ENCODE data around the gene MEA1.

The MEA1 gene

DNA sequence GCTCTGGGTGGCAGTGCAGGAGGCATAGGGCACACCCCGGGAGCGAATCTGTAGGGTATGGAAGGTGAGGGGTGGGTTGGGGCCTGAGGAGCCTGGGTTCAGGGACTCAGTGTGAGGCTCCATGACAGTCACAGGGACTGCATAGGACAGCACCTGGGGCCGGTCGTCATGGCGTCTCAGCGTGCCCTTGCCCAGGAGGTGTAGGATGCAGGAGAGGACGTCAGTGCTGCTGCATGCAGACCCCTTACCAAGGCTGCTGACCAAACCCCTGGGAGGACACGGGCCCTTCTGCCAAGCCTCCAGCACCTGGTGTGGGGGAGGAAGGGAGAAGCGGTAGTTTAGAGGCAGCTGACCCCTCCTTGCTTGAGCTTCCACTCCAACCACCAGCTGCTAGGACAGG is 24.0 kb upstream of the MEA1 start:
- DNase-seq, result no peak

DNA sequence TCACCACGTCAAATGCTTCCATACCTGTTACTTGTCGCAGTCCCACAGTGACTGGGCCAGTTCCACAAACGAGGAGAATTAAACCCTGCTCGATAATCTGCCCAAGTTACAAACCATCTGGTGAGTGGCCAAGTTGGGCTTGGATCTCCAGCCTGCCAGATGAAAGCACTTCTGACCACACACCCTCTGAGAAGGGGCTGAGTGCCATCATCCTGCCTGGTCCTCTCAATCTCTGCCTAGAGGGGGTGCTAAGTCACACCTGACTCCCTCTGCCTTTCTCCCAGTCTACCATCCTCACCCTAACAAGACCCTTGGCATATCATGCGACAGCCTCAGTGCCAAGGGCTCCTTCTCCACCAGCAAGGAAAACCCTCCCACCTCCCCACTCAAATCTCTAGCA is 23.5 kb upstream of the MEA1 start:
- DNase-seq, result no peak

DNA sequence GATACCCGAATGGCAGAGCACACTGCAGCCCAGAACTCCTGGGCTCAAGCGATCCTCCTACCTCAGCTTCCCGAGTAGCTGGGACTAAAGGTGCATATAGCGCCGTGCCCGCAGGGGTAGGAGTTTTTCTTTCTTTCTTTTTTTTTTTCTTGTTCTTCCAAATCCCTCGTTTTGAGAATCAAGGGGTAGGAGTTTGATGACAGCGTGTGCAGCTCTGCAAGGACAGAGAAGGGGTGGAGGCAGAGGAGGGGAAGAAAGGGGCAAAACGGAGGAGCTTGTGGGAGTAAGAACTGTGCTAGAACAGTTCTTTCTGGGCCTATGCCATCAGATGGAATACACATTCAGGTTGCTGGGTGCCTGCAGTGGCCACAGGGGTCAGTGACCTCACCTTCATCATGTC is 23.0 kb upstream of the MEA1 start:
- DNase-seq, result no peak

DNA sequence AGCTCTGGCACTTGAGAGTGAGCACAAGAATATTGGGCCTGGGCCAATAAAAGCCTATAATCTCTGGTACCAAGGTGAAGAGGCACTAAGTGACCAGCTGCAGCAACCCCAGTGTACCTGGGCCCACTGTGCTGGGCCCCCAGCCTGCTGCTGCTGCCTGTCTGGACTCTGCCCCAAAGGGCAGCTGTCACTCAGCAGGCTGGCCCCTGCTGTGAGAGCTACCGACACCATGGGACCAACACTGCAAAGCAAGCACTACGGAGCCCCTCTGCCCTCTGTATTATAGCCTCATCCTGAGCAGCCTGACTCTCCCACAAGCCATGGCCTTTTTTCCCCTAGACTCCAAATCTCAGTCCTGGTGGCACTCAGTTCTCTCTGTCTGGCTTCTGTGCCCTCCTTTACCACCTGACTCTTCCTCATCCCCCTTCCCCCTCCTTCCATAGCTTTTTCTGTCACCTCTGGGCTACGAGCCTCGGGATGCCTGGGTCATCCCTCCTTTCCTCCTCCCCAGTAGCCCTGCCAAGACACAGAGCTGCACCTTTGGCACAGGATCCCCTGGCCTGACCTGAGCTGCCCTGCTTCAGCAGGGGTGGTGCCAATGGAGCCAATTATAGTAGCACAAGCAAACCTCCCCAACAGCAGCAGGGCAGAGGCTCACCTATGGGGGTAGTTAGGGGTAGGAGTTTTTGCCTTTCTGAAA is 21.9 kb upstream of the MEA1 start:
- DNase-seq, result no peak

DNA sequence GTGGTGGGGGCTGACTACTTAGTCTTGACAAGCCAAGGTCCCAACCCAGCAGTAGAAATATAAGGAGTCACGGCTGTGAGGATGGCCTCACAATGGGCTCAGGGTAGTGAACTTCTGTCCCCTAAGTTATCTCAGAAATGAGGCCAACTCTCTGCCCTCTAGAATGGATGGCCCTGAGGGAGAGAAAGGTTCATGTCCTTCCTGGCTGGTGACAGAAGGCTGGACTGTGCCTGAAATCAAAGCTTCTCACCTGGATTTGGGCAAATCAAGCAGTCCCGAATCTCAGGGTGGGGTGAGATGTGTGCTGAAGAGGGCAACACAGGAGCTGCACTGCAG is 20.4 kb upstream of the MEA1 start:
- DNase-seq, result no peak

DNA sequence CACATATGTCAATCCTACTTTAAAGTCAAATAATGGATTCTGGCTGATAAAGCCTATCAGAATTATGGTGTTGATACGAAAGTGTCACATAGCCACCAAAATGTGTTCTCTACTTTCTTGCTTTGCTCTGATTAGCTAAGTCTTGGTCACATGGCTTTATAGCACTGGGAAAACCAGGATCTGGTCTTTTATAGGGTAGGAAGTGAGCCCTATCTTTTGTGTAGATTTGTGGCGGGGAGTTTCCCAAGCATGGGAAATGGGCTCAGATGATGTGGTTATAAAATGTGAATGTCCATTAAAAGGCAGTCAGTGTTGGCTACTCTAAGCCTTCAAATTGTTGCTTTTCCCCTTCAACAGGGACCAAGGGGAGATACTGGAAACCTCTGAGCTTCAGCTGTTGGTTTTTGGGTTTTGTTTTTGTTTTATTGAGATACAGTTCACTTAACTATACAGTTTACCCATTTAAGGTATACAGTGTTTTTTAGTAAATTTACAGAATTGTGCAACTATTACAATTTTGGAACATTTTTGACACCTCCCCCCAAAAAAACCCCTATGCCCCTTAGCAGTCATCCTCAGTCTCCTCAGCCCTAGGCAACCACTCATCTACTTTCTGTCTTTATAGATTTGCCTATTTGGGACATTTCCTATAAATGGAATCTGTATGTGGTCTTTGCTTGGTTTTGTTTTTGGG is 19.9 kb upstream of the MEA1 start:
- no peak for DNase-seq

DNA sequence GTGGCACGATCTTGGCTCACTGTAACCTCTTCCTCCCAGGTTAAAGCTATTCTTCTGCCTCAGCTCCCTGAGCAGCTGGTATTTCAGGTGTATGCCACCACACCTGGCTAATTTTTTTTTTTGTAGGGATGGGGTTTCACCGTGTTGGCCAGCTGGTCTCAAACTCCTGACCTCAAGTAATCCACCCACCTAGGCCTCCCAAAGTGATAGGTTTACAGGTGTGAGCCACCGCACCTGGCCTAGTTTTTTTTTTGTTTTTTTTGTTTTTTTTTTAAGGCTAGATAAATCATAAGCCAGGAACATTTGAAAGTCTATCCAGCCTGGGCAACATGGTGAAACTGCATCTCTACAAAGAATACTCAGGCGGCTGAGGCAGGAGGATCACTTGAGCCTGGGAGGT is 18.6 kb upstream of the MEA1 start:
- no peak for DNase-seq

DNA sequence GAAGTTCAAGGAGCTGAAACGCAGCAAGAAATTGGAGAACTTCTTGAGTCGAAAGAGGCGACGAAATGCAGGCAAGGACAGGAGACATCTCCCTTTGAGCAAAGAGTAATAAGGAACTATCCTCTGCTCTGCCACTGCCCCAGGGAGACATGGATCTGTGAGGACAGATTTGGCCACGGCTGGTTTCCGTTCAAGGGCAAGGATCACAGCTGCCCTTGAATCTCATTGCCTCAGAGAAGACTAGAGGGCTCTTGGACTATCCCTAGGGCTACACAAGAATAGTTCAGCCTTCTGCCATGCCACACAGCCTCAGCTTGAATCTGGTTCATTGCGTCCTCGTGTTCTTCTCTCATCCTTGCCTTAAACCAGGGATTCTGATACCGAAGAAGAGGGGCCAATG is 15.4 kb upstream of the MEA1 start:
- DNase-seq, result no peak

DNA sequence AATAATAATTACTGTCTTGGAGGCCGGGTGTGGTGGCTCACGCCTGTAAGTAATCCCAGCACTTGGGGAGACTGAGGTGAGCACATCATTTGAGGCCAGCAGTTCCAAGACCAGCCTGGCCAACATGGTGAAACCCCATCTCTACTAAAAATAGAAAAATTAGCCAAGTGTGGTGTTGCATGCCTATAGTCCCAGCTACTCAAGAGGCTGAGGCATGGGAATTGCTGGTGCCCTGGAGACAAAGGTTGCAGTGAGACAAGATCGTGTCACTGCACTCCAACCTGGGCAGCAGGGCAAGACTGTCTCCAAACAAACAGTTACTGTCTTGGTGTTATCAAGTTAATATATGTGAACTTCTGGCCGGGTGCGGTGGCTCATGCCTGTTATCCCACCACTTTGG is 12.6 kb upstream of the MEA1 start:
- DNase-seq, result no peak

DNA sequence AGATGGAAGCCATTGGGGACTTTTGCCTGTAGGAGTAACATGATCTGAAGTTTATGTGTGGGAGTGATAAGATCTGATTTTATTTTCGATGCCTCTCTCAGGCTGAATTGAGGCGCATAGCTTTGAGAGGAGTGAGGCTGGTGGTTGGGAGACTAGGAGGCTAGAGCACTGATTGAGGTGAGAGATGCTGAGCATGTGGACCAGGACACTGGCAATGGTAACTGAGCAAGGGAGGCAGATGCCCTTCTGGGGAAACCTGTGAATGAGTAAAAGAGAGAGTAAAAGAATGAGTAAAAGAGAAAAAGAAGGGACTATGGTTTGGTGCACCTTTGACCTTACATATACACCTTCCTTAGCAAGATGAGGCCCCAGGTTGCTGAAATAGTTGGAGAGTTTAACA is 10.7 kb upstream of the MEA1 start:
- no peak for DNase-seq

DNA sequence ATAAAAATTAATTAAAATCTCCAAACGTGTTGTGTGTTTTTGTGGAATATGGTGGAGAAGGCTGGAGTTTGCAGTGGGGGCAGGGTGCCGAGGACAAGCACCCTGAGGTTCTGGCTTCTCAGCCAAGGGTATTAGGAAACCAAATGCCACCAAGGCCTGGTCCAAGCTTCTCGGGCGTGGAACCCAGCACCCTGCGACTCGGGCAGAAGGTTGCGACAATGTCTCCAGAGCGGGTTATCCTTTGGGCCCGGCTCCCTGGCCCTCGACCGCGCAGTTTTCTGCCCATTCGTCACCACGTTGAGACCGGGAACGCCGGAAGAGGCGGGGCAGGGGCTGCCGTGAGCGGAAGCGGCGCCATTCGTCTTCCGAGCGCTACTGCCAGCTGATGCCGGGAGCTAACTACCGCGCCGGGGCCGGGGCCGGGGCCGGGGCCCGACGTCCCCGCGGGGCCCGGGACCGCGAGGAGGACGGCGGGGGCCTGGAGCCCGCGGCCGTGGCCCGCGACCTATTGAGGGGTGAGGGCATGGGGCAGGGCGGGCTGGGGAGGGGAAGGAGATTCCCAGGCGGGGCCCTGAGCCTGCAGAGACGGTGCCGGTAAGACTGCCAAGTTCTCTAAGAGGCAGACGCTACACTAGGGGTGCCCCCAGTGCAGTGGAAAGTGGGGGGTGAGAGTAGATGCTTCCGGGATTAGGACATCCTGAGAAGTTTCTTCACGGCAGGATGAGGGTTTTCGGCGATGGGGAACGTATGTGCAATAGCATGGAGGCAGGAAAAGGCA is 7.7 kb upstream of the MEA1 start, which contains the start of gene RRP36:
Gene RRP36, plus strand, starts transcription at position 354 of the 778 bp plus-strand sequence. Its CDS starts 32 bp downstream, at position 386.
- peak; percentile 83 to 85 for DNase-seq

DNA sequence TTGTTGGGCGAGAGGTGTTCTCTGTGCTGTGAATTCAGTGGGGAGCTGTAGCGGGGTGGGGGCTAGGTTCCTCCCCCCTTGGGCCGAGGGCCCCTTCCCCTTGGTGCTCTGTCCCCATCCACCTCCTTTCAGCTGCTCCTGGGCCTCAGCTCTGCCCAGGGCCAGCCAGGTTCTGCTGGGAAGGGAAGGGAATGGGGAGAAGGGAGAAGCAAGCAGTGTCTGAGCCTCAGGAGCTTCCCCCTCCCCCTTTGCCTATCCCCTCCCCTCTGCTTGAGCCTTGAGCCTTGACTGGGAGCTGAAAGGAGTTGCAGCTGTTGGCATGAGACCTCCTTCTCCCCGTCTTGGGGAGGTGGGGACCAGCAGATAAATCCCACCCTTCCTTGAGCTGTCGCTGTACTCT is 7.1 kb upstream of the MEA1 start:
- no peak for DNase-seq

DNA sequence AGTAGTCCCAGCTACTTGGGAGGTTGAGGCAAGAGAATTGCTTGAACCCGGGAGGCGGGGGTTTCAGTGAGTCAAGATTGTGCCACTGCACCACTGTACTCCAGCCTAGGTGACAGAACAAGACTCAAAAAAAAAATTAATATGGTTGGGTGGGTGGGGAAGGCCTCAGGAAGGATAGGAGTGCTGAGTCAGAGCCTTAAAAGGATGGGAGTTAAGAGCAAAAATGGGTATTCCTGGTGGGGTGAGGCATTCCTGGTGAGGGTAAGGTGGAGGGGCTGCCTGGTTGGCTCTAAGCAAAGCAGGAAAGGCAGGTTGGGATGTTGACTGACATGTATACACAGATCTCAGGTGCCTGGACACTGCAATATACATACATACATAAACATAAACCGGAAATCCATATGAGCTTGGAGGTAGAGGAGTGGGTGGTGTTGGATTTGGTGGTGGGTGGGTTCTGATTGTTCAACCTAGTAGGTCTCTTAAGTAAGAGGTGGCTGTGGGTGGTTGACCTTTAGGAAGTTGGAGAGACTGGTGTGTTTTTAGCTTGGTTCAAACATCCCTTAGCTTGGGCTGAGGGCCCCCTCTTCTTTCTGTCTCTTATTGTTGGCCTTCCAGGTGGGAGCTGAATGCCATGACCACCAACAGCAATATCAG is 6.4 kb upstream of the MEA1 start:
- DNase-seq, result no peak

DNA sequence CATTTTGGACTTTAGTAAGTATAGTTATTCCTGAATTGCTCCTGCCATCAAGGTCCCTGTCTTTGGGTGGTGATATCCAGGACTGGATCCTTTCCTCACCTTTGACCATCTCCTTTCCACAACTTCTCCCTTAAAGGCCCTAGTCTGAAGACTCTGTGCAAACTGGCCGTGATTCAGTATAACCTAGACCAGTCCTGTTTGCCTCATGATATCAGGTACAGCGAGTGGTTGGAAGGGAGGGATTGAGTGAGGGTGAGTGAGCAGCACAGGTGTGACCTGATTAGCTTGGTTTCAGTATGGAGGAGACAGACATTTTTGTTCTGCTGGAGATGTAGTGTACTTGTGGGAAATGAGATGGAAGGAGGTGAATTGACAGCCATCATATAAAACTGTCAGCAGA is 5.4 kb upstream of the MEA1 start:
- DNase-seq, result no peak

DNA sequence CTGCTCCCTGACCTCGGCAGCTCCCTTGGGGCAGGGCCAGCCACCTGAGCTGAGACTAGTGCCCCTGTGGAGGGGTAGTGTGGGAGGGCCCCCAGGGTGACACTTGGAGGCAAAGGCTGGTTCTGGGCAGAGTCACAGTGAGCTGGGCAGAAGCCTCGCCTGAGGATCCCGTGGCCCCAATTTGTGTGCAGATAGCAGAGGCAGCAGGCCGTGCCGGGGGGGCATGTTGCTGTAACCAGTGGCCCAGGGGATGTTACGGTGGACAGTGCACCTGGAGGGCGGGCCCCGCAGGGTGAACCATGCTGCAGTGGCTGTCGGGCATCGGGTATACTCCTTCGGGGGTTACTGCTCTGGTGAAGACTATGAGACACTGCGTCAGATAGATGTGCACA is 3.2 kb upstream of the MEA1 start:
- no peak for DNase-seq

DNA sequence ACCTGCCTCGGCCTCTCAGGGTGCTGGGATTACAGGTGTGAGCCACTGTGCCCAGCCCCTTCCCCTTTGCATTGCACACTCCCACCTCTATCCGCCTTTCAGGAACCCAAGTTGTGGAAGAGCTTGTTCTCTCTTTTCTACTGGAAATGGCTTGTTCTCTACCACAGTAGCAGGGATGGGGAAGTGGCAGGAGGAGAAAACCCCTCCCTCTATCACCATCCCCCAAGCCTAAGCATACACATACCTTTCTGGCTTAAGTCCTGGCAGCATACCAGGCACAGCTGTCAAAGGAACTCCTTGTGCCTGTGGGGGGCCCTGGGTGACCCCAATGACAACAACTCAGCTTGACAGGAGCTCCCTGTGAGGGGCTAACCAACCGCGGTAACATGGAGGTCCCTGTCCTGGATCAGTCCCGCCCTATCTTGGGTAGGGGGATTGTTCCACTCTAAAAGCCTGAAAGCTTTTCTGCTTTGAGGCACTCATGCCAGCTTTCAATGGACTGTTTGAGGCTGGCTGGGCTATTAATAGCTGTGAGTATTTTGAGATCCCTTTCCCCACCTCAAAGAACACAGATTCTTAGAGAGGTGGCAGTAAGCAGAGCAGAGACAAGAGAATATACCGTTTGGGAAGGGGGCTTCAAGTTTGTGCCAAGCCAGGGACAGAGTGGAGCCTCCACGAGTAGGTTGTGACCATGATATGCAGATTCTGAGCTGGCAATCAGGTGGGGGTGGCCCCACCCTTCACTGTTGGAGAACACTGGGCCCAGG is 2.6 kb upstream of the MEA1 start:
- no peak for DNase-seq

DNA sequence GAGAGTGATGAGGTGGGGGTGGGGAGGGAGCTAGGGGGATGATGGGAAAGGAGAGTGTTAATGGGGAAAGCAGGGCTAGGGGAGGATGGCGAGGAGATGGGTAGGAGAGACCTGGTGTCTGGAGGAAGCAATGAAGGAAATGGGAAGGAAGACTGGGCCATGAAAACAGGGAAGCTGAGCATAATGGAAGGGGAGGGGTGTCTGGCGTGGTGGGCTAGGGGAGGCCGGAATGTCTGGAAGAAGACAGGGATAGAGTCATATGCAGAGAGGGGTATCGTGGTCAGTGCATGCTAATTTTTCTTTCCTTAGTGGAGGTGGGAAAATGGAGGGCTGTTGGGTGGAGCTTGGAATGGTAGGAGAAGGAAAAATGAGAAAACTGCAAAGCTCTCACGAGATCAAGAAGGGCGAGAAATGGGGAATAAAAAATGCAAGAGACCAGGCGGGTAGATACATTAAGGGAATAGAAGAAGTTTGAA is 726 bp upstream of the MEA1 start:
- no peak for DNase-seq

DNA sequence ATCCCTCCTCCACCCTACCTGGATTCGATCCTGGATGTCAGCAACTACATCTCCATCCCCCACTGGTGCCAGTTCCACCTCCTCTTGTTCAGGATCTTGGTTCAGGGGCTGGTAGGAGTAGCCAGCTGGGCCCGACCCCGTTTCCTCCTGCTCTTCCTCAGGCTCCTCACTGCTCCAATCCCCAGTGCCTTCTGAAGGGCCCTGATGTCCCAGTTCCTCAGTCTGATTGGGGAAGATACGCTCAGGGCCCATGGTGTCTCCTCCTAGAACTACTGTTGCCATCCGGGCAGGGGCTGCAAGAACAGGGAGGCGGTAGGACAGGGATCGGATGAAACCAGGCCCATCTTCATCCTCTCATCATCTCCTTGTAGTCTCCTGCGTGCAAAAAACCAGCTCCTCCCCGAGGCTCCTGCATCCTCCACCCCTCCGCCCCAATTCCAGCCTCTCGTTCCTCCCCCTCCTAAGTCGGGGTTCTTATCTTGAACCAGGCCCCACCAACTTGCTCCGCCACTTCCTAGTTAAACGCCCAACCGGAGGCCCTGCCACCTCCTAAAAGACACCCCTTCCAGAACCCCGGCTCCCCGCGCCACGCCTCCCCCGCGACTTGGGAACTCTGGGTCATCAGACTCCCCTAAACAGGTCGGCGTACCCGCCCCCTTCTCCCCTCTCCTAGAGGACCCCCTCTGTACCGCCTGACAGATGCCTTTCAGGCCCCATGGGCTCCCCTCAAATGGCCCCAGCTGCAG is 476 bp downstream of the MEA1 start:
- DNase-seq, result no peak

DNA sequence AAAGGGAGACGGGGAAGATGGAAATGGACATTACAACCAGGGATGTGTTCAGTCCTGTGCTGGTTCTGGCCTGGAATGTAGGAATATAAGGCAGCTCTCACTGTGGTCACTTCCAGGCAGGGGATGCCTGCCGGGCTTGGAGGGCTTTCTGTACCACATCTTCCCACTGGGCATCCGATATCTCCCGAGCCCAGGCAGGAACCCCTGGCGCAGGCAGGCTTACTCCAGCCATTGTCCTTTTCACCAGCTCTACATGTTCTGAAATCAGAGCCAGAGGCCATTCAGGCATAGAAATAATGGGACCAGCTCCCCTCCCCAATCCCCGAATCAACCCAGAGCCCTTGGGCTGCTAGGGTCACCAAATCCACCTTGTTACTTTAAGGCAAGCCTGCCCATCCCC is 1.4 kb downstream of the MEA1 start:
- no peak for DNase-seq

DNA sequence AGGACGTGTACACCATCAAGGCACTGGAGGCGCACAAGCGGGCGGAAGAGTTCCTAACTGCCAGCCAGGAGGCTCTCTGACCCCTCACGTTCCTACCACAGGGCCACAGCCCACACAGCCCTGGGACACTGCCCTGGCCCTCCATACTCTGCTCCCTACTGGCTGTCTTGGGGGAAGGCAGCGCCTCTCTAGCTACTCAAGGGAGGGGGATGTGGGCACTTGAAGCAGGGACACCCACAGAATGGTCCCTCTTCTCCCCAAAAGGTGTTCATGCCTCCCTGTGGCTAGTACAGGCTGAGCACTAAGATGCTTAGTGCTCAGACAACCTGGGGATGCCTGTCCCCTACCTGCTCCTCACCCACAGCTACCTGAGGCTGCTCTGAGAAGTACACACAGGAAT is 2.5 kb downstream of the MEA1 start:
- DNase-seq, result no peak

DNA sequence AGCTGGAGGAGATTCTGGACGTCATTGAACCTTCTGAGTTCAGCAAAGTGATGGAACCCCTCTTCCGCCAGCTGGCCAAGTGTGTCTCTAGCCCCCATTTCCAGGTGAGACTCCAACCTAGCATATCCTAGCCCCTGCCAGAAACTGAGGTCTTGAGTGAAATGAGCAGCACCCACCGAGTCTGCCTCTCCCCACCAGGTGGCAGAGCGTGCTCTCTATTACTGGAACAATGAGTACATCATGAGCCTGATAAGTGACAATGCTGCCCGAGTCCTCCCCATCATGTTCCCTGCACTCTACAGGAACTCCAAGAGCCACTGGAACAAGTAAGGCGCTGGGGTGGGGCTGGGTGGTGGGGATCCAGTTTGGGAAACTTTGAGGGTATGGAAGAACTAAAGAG is 4.6 kb downstream of the MEA1 start:
- DNase-seq, result peak; percentile 39 to 41

DNA sequence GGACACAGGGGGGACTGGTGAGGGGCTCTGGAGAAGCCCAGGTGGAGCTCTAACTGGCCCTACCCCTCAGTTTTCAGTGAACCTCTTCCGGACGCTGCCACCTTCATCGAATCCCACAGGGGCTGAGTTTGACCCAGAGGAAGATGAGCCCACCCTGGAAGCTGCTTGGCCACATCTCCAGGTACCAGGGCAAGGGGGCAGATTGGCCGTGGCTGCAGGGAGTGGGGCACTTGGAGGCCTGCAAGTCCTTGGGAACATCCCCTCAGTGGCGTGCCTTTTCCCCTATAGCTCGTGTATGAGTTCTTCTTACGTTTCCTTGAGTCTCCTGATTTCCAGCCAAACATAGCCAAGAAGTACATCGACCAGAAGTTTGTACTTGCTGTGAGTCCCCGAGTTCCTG is 6.6 kb downstream of the MEA1 start:
- DNase-seq, result no peak

All from stimulated activated CD4-positive, alpha-beta T cell treated with anti-CD3 and anti-CD28 coated beads, Interleukin-2, amount 100 ng/mL, for 24 hours (primary cell).